ENCODE data around the gene RALGPS1.

RALGPS1 gene

GRCh38 chr9:127174386-127175318, 260.1 kb downstream of the RALGPS1 start:
- no peak for DNase-seq (ENCODE audit: low spot score)

GRCh38 chr9:127175319-127175715, 260.7 kb downstream of the RALGPS1 start:
- DNase-seq (ENCODE audit: low spot score) = no peak

- DNase-seq (ENCODE audit: low spot score) = no peak
These were observed 261.2 kb downstream of the RALGPS1 start for GRCh38 chr9:127175764-127176163.

GRCh38 chr9:127176631-127177030, 262.0 kb downstream of the RALGPS1 start:
- DNase-seq (ENCODE audit: low spot score) = no peak

- no peak for DNase-seq (ENCODE audit: low spot score)
These were observed 262.6 kb downstream of the RALGPS1 start for GRCh38 chr9:127177231-127177630.

GRCh38 chr9:127177665-127178265, 263.2 kb downstream of the RALGPS1 start:
- DNase-seq (ENCODE audit: low spot score) = no peak

GRCh38 chr9:127178686-127179632, 264.4 kb downstream of the RALGPS1 start:
- DNase-seq (ENCODE audit: low spot score) = no peak

GRCh38 chr9:127179633-127180441, 265.3 kb downstream of the RALGPS1 start:
- DNase-seq (ENCODE audit: low spot score) = no peak

- DNase-seq (ENCODE audit: low spot score) = no peak
These were observed 266.1 kb downstream of the RALGPS1 start for GRCh38 chr9:127180457-127181314.

- DNase-seq (ENCODE audit: low spot score) = no peak
These were observed 266.7 kb downstream of the RALGPS1 start for GRCh38 chr9:127181315-127181580.

GRCh38 chr9:127181595-127182190, 267.1 kb downstream of the RALGPS1 start:
- no peak for DNase-seq (ENCODE audit: low spot score)

- DNase-seq (ENCODE audit: low spot score) = no peak
These were observed 268.5 kb downstream of the RALGPS1 start for GRCh38 chr9:127182901-127183746.

- DNase-seq (ENCODE audit: low spot score) = no peak
These were observed 269.4 kb downstream of the RALGPS1 start for GRCh38 chr9:127183814-127184582.

GRCh38 chr9:127184641-127185040, 270.1 kb downstream of the RALGPS1 start:
- no peak for DNase-seq (ENCODE audit: low spot score)

GRCh38 chr9:127185181-127185580, 270.6 kb downstream of the RALGPS1 start:
- no peak for DNase-seq (ENCODE audit: low spot score)

- no peak for DNase-seq (ENCODE audit: low spot score)
These were observed 271.6 kb downstream of the RALGPS1 start for GRCh38 chr9:127185931-127186781.

- no peak for DNase-seq (ENCODE audit: low spot score)
These were observed 272.2 kb downstream of the RALGPS1 start for GRCh38 chr9:127186806-127187205.

Data from SW480 (cell line).